Bronchial epithelial cell (primary cell): ENCODE results near the gene MUC13. TPM values are rescaled to one million over a fixed set of nuclear protein-coding genes. Genes with fewer than 3 reads are reported as not detected.

Source experiments
- DNase-seq: peaks from one replicate; pipeline ENCODE4 v3.0.0-alpha.2; 2010; ENCODE audit warnings: low read depth
- FAIRE-seq: peaks from 2 replicates; lab custom pipeline; 2011; peaks lifted over from hg19 to GRCh38; lab: Jason Lieb, UNC
- H3K27me3 ChIP-seq: 2 replicates; pipeline ENCODE4 v1.5.1; 2011; ENCODE audit warnings: low read length; ENCODE audit not compliant: control insufficient read depth, insufficient read depth
- H3K36me3 ChIP-seq: 2 replicates; pipeline ENCODE4 v1.5.1; 2011; ENCODE audit warnings: low read length; ENCODE audit not compliant: control insufficient read depth, insufficient read depth
- H3K4me3 ChIP-seq: 2 replicates; pipeline ENCODE4 v1.5.1; 2011; ENCODE audit warnings: mild to moderate bottlenecking, low read depth, low read length, control low read depth
- CTCF ChIP-seq: IDR thresholded peaks from 2 replicates; pipeline ENCODE4 v1.5.1; 2011; ENCODE audit warnings: mild to moderate bottlenecking, moderate library complexity, low read length, control low read depth, inconsistent platforms; ENCODE audit not compliant: insufficient read depth, severe bottlenecking
- total RNA-seq: library from RNA; depleted of rRNA; stranded (reverse); fragments of >200 nt; gene quantifications from 2 replicates; pipeline ENCODE4 v1.2.1, GENCODE V29; 2014

Gene MUC13
- total RNA-seq, 1 donor from 2014 or later, result not detected

- Histone ChIP-seq H3K27me3 (no peaks in the 10 kb centered on the region), H3K4me3 (no peak overlapping the region), H3K36me3 (no peaks in the 10 kb centered on the region)
- DNase-seq (no peak), FAIRE-seq (no peak)
- no peak for TF ChIP-seq CTCF
Observed at GRCh38 chr3:124895756-124896155, 38.8 kb downstream of the MUC13 start.

GRCh38 chr3:124893526-124893925 lies 41.0 kb downstream of the MUC13 start:
- Histone ChIP-seq H3K27me3 (no peaks in the 10 kb centered on the region), H3K36me3 (no peaks in the 10 kb centered on the region), H3K4me3 (no peak overlapping the region)
- no peak for TF ChIP-seq CTCF
- DNase-seq (peak; percentile 76), FAIRE-seq (no peak)

GRCh38 chr3:124890573-124891190 lies 43.9 kb downstream of the MUC13 start:
- no peaks in the 10 kb centered on the region for H3K27me3 ChIP-seq
- no peak for TF ChIP-seq CTCF
- no peaks in the 10 kb centered on the region for H3K36me3 ChIP-seq
- H3K4me3 ChIP-seq, result no peak overlapping the region
- DNase-seq (peak; percentile 51), FAIRE-seq (no peak)

GRCh38 chr3:124888482-124889441 lies 45.8 kb downstream of the MUC13 start:
- DNase-seq (no peak), FAIRE-seq (no peak)
- Histone ChIP-seq H3K4me3 (no peak overlapping the region), H3K36me3 (no peaks in the 10 kb centered on the region), H3K27me3 (no peaks in the 10 kb centered on the region)
- no peak for TF ChIP-seq CTCF

GRCh38 chr3:124887932-124888298 lies 46.6 kb downstream of the MUC13 start:
- no peak for FAIRE-seq
- DNase-seq, result no peak
- Histone ChIP-seq H3K27me3 (no peaks in the 10 kb centered on the region), H3K36me3 (no peaks in the 10 kb centered on the region), H3K4me3 (peak overlapping the region; percentile 66)
- TF ChIP-seq CTCF, result no peak
